ENCODE results near the gene GSTM4. TPM values are rescaled to one million over a fixed set of nuclear protein-coding genes. Genes with fewer than 3 reads are reported as not detected.

The GSTM4 gene
- total RNA-seq, 2 experiments from 2014 or later: 6.0 to 8.0 TPM

DNA sequence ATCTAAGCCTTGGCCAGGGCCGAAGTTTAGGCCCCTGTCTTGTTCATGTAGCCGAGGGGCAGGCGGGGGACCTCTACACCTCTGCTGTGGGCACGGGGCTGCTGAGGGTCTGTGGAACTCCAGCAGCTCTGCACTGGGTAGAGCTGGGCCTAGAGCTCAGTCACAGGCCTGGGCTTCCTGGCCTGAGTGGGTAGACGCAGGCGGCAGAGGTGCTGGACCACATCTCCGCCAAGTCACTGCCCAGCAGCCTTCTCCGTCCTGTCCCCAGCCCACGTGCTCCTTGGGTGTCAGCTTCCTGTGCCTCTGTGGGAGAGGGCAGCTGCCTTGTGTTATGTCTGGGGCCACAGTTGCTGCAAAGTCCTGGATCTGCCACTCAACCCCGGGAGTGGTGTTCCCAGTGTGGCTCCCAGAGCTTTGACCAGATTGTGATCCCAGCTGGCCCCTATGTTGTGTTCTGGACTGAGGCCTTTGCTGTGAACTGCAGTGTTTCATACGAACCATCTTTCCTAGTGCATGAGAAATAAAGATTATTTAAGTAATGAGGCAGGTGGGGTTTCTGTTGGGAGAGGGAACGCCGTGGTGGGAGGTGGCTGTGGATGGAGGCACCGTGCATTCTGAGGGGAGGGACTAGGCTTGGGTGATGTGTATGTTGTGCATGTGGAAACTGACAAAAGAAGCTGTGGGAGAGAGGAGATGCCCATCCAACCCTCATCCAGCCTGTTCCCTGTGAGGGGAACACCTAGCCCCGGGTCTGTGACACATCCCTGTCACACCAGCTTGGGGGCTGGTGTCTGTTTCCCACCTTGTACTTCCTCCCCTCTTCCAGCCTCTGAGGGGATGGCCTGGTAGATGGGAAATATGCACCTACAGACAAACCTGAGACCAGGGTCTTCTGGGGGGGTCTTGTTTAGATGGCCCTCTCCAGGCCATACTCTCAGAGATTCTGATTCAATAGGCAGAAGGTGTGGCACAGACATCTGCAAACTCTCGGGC is 24.1 kb upstream of the GSTM4 start:
- Histone ChIP-seq H3K4me1 (ENCODE audit: insufficient read depth, low read length, poor library complexity, severe bottlenecking) (peaks cover 15% of the 10 kb centered on the region), H3K36me3 (ENCODE audit: insufficient read depth, low read length) (peaks cover 44% of the 10 kb centered on the region), H3K9me2 (ENCODE audit: insufficient read depth, low read length) (no peaks in the 10 kb centered on the region), H3K9me3 (ENCODE audit: low read length) (no peaks in the 10 kb centered on the region), H3K4me2 (ENCODE audit: low read length) (no peak overlapping the region), H2AFZ (ENCODE audit: low read length) (no peak overlapping the region), H4K20me1 (ENCODE audit: insufficient read depth, low read length) (no peaks in the 10 kb centered on the region), H3K79me2 (ENCODE audit: insufficient read depth, low read depth, low read length) (no peaks in the 10 kb centered on the region), H3K4me3 (ENCODE audit: low read depth, low read length, poor library complexity, severe bottlenecking) (no peak overlapping the region), H3K27ac (ENCODE audit: low read depth, low read length, poor library complexity, severe bottlenecking) (no peak overlapping the region)
- no peak for TF ChIP-seq EZH2phosphoT487 (IDR thresholded peaks at IDR 0.05; ENCODE audit: borderline replicate concordance, low read depth, low read length)
- TF ChIP-seq, protein P1, sequence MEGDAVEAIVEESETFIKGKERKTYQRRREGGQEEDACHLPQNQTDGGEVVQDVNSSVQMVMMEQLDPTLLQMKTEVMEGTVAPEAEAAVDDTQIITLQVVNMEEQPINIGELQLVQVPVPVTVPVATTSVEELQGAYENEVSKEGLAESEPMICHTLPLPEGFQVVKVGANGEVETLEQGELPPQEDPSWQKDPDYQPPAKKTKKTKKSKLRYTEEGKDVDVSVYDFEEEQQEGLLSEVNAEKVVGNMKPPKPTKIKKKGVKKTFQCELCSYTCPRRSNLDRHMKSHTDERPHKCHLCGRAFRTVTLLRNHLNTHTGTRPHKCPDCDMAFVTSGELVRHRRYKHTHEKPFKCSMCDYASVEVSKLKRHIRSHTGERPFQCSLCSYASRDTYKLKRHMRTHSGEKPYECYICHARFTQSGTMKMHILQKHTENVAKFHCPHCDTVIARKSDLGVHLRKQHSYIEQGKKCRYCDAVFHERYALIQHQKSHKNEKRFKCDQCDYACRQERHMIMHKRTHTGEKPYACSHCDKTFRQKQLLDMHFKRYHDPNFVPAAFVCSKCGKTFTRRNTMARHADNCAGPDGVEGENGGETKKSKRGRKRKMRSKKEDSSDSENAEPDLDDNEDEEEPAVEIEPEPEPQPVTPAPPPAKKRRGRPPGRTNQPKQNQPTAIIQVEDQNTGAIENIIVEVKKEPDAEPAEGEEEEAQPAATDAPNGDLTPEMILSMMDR (conservative IDR thresholded peaks at IDR 0.05; ENCODE audit: low read length): no peak
- CTCF ChIA-PET (ENCODE audit: unreplicated experiment): interaction anchor here (1.7 to 1.8 kb wide), 2 partner anchors 8 to 85 kb away, joined by 6 to 8 read pairs; no protein-coding TSS in a partner anchor
- POLR2A ChIA-PET: interaction anchor here (1.2 kb wide), 1 partner anchor 85 kb away, joined by 3 read pairs; no protein-coding TSS in a partner anchor
- no peak for DNase-seq (ENCODE audit: low spot score)
- no TSS peak for BruUV-seq (replicated peaks)
- intact Hi-C loops (cut with micrococcal nuclease; ENCODE audit: unreplicated experiment): no loop called here

DNA sequence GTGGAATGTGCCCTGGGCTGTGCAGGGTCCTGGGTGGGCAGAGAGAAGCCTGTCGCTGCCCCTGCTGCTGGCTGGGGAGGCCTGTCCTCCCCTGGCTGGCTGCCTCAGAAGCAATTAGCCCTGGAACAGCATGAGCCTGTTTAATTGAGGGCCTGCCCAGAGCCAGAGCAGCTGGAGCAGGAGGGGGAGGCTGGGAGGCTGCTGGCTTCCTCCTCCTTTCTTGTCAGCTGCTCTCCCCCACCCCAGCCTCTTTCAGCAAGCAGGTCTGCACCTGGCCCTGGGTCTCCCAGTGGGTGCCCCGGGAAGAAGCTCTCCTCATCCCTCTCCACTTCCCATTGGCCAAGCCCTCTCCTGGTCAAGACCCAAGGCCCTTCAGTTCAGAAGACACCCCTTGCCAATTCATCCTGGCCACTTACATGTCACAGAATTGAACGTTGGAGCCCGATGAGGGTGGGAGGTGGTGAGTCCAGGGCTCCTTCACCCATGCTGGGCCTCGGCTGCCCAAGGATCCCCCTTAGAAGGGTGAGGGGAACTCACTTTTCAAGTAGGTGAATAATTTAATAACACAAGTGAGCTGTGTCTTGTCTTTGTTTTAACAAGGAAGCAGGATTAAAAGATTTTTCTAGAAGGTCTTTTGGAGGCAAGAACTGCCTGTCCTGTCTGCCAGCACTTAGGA is 23.1 kb upstream of the GSTM4 start:
- Histone ChIP-seq H3K79me2 (ENCODE audit: insufficient read depth, low read depth, low read length) (no peaks in the 10 kb centered on the region), H4K20me1 (ENCODE audit: insufficient read depth, low read length) (no peaks in the 10 kb centered on the region), H3K9me2 (ENCODE audit: insufficient read depth, low read length) (no peaks in the 10 kb centered on the region), H3K4me2 (ENCODE audit: low read length) (no peak overlapping the region), H2AFZ (ENCODE audit: low read length) (no peak overlapping the region), H3K9me3 (ENCODE audit: low read length) (no peaks in the 10 kb centered on the region), H3K4me3 (ENCODE audit: low read depth, low read length, poor library complexity, severe bottlenecking) (no peak overlapping the region), H3K27ac (ENCODE audit: low read depth, low read length, poor library complexity, severe bottlenecking) (no peak overlapping the region), H3K4me1 (ENCODE audit: insufficient read depth, low read length, poor library complexity, severe bottlenecking) (peaks cover 15% of the 10 kb centered on the region), H3K36me3 (ENCODE audit: insufficient read depth, low read length) (peaks cover 36% of the 10 kb centered on the region)
- CTCF ChIA-PET (ENCODE audit: unreplicated experiment): no interaction called here
- intact Hi-C loops (cut with micrococcal nuclease; ENCODE audit: unreplicated experiment): no loop called here
- POLR2A ChIA-PET: interaction anchor here (0.9 to 1.2 kb wide), 3 partner anchors 31 to 86 kb away, joined by 3 to 5 read pairs (median 3); partner anchors contain the start of gene GNAI3
- DNase-seq (ENCODE audit: low spot score): no peak
- no TSS peak for BruUV-seq (replicated peaks)
- TF ChIP-seq EZH2phosphoT487 (IDR thresholded peaks at IDR 0.05; ENCODE audit: borderline replicate concordance, low read depth, low read length): no peak
- TF ChIP-seq, protein P1 (conservative IDR thresholded peaks at IDR 0.05; ENCODE audit: low read length): no peak
